Activated naive CD8-positive, alpha-beta T cell treated with anti-CD3 and anti-CD28 coated beads, Interleukin-2, amount 10 ng/mL, durations not matched to agents 7 days and 5 days (primary cell): Measurements from ENCODE around the gene MAGI1. TPM values are rescaled to one million over a fixed set of nuclear protein-coding genes. Genes with fewer than 3 reads are reported as not detected.

Experiments
- ATAC-seq: fragments of 150-1000 bp; cut with Tn5 transposase; one replicate; pipeline ENCODE4 v1.10.0; 2021; ENCODE audit warnings: low read depth, moderate library complexity
- POLR2A ChIA-PET: fragments of 350-600 bp; sonication (Branson Sonifier 250); formaldehyde crosslinking; loops from one replicate; lab custom pipeline; 2021; ENCODE audit warnings: antibody characterized with exemption; lab: Charles Lee
- DNase-seq: peaks from one replicate; pipeline ENCODE4 v3.0.0; 2021
- H3K27ac Mint-ChIP-seq: one replicate; pipeline ENCODE4 v1.8.0; 2022; ENCODE audit warnings: mild to moderate bottlenecking, mixed read lengths
- H3K27me3 Mint-ChIP-seq: one replicate; pipeline ENCODE4 v1.8.0; 2022; ENCODE audit warnings: mild to moderate bottlenecking, moderate library complexity, mixed read lengths
- H3K36me3 Mint-ChIP-seq: one replicate; pipeline ENCODE4 v1.8.0; 2021; ENCODE audit warnings: mild to moderate bottlenecking, mixed read lengths
- H3K4me1 Mint-ChIP-seq: one replicate; pipeline ENCODE4 v1.8.0; 2021; ENCODE audit warnings: mixed read lengths
- H3K4me3 Mint-ChIP-seq: one replicate; pipeline ENCODE4 v1.8.0; 2022; ENCODE audit warnings: mild to moderate bottlenecking, moderate library complexity, mixed read lengths
- H3K9me3 Mint-ChIP-seq: one replicate; pipeline ENCODE4 v1.8.0; 2021; ENCODE audit warnings: mixed read lengths
- total RNA-seq, 2 experiments: library from RNA; stranded (reverse); gene quantifications; one replicate each; pipeline ENCODE4 v1.2.3, GENCODE V29; 2021

Gene MAGI1
- total RNA-seq, 2 experiments from 2014 or later: not detected

- DNase-seq (no peak), ATAC-seq (no peak)
- Mint-ChIP-seq H3K4me3 (no peak overlapping the region), H3K27me3 (no peaks in the 10 kb centered on the region), H3K9me3 (peaks cover 2% of the 10 kb centered on the region), H3K4me1 (no peaks in the 10 kb centered on the region), H3K36me3 (no peaks in the 10 kb centered on the region), H3K27ac (no peak overlapping the region)
- POLR2A ChIA-PET: no interaction called here
Measured at GRCh38 chr3:65419233-65419632, 619.5 kb downstream of the MAGI1 start.

GRCh38 chr3:65413891-65414290 lies 624.8 kb downstream of the MAGI1 start:
- no peak overlapping the region for H3K27ac Mint-ChIP-seq
- H3K27me3 Mint-ChIP-seq: no peaks in the 10 kb centered on the region
- H3K4me3 Mint-ChIP-seq: no peak overlapping the region
- POLR2A ChIA-PET: no interaction called here
- ATAC-seq (no peak), DNase-seq (no peak)
- H3K4me1 Mint-ChIP-seq: no peaks in the 10 kb centered on the region
- no peaks in the 10 kb centered on the region for H3K36me3 Mint-ChIP-seq
- peaks cover 2% of the 10 kb centered on the region for H3K9me3 Mint-ChIP-seq

GRCh38 chr3:65412588-65412987 lies 626.1 kb downstream of the MAGI1 start:
- Mint-ChIP-seq H3K4me1 (no peaks in the 10 kb centered on the region), H3K27ac (no peak overlapping the region), H3K9me3 (peaks cover 2% of the 10 kb centered on the region), H3K4me3 (no peak overlapping the region), H3K36me3 (no peaks in the 10 kb centered on the region), H3K27me3 (no peaks in the 10 kb centered on the region)
- ATAC-seq: no peak
- no peak for DNase-seq
- POLR2A ChIA-PET: no interaction called here

DNA sequence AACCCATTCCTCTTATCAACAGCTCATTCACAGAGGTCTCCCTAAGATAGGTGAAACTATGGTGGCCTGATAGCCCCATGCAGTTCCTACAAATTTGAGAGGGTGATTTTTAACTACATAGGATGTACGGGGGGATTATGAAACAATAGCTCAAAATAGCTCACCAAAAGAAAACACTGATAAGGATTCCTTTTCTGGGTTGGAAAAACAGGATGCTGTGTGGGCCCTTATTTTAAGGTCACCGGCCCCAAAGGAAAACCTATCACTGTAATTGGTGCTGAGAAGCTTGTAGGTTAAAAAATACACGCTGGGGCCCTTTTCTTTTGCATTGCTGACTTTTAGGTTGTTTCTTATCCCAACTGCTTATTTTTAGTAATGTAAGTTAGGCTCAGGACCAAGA lies 627.4 kb downstream of the MAGI1 start:
- H3K4me1 Mint-ChIP-seq: no peaks in the 10 kb centered on the region
- no peaks in the 10 kb centered on the region for H3K27me3 Mint-ChIP-seq
- H3K4me3 Mint-ChIP-seq: no peak overlapping the region
- ATAC-seq (no peak), DNase-seq (no peak)
- no peaks in the 10 kb centered on the region for H3K36me3 Mint-ChIP-seq
- H3K9me3 Mint-ChIP-seq: peaks cover 2% of the 10 kb centered on the region
- POLR2A ChIA-PET: no interaction called here
- no peak overlapping the region for H3K27ac Mint-ChIP-seq

GRCh38 chr3:65409176-65409569 lies 629.5 kb downstream of the MAGI1 start:
- POLR2A ChIA-PET: no interaction called here
- Mint-ChIP-seq H3K4me1 (no peaks in the 10 kb centered on the region), H3K27me3 (no peaks in the 10 kb centered on the region), H3K36me3 (no peaks in the 10 kb centered on the region), H3K9me3 (no peaks in the 10 kb centered on the region), H3K4me3 (no peak overlapping the region), H3K27ac (no peak overlapping the region)
- DNase-seq (no peak), ATAC-seq (no peak)

DNA sequence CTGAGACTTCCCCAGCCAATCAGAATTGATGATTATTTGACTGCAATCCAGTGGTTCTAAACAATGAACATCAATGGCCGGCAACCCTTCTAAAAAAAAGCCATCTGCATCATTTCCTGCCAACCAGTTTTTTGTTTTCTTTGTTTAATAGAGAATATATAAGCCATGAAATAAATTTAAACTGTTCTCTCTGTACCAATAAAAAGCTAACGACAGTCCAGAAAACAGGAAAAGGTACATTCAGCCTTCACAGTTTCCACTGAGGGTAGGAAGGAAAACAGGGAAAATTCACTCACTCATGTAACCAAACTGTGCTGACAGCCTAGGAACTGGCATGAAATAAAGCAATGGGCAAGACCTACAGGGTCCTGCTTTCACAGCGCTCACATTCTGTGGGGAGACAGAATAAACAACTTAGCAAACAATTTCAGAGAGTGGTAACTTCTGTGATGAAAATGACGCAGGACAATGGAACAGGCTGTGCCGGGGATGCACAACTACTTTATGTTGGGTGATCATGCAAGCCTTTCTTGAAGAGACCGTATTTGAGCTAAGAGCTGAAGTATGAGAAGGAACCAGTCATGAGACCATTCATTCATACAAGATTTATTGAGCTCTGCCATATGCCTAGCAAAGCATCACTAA lies 630.1 kb downstream of the MAGI1 start:
- H3K4me1 Mint-ChIP-seq: no peaks in the 10 kb centered on the region
- no peak for DNase-seq

DNA sequence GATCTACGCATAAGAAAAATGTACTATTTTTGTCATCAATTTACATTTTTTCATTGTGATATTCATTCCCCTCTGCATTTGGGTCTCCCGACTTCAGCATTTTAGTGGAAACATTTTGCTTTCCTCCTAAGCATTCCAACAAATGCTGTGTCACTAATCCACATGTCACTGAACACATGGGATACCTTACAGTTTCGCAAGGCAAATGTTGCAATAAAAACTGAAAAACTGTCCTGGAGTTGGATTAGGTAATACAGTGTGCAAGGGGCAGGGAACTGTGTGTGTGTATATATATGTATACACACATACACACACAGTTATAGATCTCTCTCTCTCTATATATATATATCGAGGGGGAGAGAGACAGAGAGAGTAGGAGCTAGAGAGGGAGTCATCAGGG lies 632.2 kb downstream of the MAGI1 start:
- ATAC-seq (no peak), DNase-seq (no peak)
- no peak overlapping the region for H3K4me3 Mint-ChIP-seq
- no peak overlapping the region for H3K27ac Mint-ChIP-seq
- POLR2A ChIA-PET: no interaction called here
- no peaks in the 10 kb centered on the region for H3K27me3 Mint-ChIP-seq
- H3K36me3 Mint-ChIP-seq: no peaks in the 10 kb centered on the region
- no peaks in the 10 kb centered on the region for H3K4me1 Mint-ChIP-seq
- no peaks in the 10 kb centered on the region for H3K9me3 Mint-ChIP-seq

More for the DNA sequence above, 630.1 kb downstream of the MAGI1 start:
- POLR2A ChIA-PET: no interaction called here
- ATAC-seq: no peak
- Mint-ChIP-seq H3K4me3 (no peak overlapping the region), H3K9me3 (no peaks in the 10 kb centered on the region), H3K27ac (no peak overlapping the region), H3K27me3 (no peaks in the 10 kb centered on the region), H3K36me3 (no peaks in the 10 kb centered on the region)

DNA sequence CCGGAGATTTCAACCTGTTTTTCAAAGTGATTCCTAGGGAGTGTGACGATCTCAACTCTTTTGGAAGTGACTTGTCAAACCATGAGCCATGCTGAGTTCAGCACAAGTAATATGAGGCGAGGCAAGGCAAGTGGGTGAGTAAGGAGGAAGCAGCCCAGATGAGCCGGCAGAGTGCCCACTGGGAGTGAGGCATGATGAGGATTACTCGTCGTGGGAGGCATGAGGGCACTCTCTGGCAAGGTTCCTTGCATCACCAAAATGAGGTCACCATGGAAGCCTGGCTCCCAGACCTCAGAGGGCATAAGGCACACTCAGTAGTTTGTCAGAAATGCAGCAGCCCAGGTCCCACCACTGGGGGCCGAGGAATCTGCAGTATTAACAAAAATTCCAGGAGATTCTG lies 636.1 kb downstream of the MAGI1 start:
- H3K36me3 Mint-ChIP-seq: no peaks in the 10 kb centered on the region
- no peaks in the 10 kb centered on the region for H3K27me3 Mint-ChIP-seq
- DNase-seq (no peak), ATAC-seq (no peak)
- H3K27ac Mint-ChIP-seq: no peak overlapping the region
- no peaks in the 10 kb centered on the region for H3K4me1 Mint-ChIP-seq
- no peaks in the 10 kb centered on the region for H3K9me3 Mint-ChIP-seq
- POLR2A ChIA-PET: no interaction called here
- no peak overlapping the region for H3K4me3 Mint-ChIP-seq

GRCh38 chr3:65401359-65402305 lies 637.1 kb downstream of the MAGI1 start:
- H3K9me3 Mint-ChIP-seq: no peaks in the 10 kb centered on the region
- DNase-seq: no peak
- POLR2A ChIA-PET: no interaction called here
- H3K4me1 Mint-ChIP-seq: no peaks in the 10 kb centered on the region
- no peaks in the 10 kb centered on the region for H3K27me3 Mint-ChIP-seq
- no peaks in the 10 kb centered on the region for H3K36me3 Mint-ChIP-seq
- no peak overlapping the region for H3K27ac Mint-ChIP-seq
- no peak overlapping the region for H3K4me3 Mint-ChIP-seq
- ATAC-seq: no peak

GRCh38 chr3:65400899-65401298 lies 637.8 kb downstream of the MAGI1 start:
- no peak for ATAC-seq
- Mint-ChIP-seq H3K36me3 (no peaks in the 10 kb centered on the region), H3K4me1 (no peaks in the 10 kb centered on the region), H3K4me3 (no peak overlapping the region), H3K9me3 (no peaks in the 10 kb centered on the region), H3K27me3 (no peaks in the 10 kb centered on the region), H3K27ac (no peak overlapping the region)
- DNase-seq: no peak
- POLR2A ChIA-PET: no interaction called here

DNA sequence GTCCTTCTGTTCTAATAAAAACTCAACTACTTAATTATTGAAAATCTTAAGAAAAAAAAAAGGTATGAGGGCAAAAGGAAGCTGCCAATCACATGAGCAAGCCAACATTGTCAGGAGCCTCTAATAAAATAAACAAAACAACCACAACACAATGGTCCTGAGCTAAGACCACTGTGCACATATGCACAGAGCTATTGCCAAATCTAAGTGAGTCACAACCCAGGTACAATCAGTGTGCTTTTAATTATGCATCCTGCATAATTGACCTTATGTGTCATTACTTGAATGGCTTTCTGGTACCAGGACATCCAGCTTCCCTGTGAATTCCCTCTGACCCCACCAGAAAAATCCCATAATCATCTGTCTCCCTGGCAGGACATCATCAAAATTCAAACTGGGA lies 639.8 kb downstream of the MAGI1 start:
- Mint-ChIP-seq H3K4me1 (no peaks in the 10 kb centered on the region), H3K27me3 (no peaks in the 10 kb centered on the region), H3K4me3 (no peak overlapping the region), H3K36me3 (no peaks in the 10 kb centered on the region), H3K9me3 (peaks cover 2% of the 10 kb centered on the region), H3K27ac (no peak overlapping the region)
- ATAC-seq (no peak), DNase-seq (no peak)
- POLR2A ChIA-PET: no interaction called here

DNA sequence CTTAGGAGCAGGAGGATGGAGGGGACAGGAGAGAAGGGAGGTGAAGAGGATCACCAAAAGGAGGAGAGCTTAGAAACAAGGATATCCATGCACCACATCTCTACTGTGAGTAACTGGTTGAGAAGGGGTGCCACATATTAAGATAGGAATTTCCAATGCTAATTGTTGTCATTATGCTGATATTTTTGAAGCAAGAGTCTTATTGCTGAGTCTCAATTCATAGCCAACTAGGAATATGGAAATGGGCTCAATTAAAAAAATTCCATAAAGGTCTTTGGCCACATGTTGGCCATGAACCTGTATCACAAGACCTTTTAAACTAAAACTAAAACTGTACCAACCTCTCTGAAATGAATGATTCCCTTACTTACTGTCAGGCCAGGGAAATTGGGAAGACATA lies 642.6 kb downstream of the MAGI1 start:
- H3K4me1 Mint-ChIP-seq: no peaks in the 10 kb centered on the region
- no peak for DNase-seq
- POLR2A ChIA-PET: no interaction called here
- H3K4me3 Mint-ChIP-seq: no peak overlapping the region
- ATAC-seq: no peak
- H3K9me3 Mint-ChIP-seq: peaks cover 2% of the 10 kb centered on the region
- no peaks in the 10 kb centered on the region for H3K36me3 Mint-ChIP-seq
- H3K27me3 Mint-ChIP-seq: no peaks in the 10 kb centered on the region
- H3K27ac Mint-ChIP-seq: no peak overlapping the region

DNA sequence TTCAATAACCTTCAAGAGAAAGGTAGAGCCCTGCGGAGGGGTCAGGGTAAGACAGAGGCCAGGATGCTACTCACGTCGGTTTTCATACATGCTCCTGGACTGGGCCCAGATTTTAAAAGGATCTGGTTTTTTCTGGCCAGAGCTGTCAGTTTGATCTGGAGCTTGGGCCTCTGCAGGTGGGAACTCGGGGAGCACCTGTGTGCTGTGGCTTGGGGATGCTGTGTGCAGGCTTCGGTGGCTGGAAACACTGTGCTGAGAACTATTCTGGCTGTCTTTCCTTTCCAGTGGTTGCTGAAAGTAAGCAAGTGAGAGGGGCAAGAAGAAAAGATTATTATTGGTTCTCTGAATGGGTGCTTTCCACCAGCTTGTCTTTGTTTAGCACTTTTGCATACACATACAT lies 647.6 kb downstream of the MAGI1 start:
- POLR2A ChIA-PET: no interaction called here

GRCh38 chr3:65385805-65386204 lies 652.9 kb downstream of the MAGI1 start:
- no peak overlapping the region for H3K4me3 Mint-ChIP-seq
- H3K9me3 Mint-ChIP-seq: peaks cover 1% of the 10 kb centered on the region
- DNase-seq (no peak), ATAC-seq (no peak)
- POLR2A ChIA-PET: no interaction called here
- H3K27ac Mint-ChIP-seq: no peak overlapping the region
- no peaks in the 10 kb centered on the region for H3K4me1 Mint-ChIP-seq
- no peaks in the 10 kb centered on the region for H3K27me3 Mint-ChIP-seq
- H3K36me3 Mint-ChIP-seq: no peaks in the 10 kb centered on the region

More for the DNA sequence above, 647.6 kb downstream of the MAGI1 start:
- H3K4me3 Mint-ChIP-seq: no peak overlapping the region
- H3K4me1 Mint-ChIP-seq: no peaks in the 10 kb centered on the region
- H3K9me3 Mint-ChIP-seq: peaks cover 4% of the 10 kb centered on the region
- DNase-seq: no peak
- no peak overlapping the region for H3K27ac Mint-ChIP-seq
- H3K27me3 Mint-ChIP-seq: no peaks in the 10 kb centered on the region
- ATAC-seq: no peak
- H3K36me3 Mint-ChIP-seq: no peaks in the 10 kb centered on the region
